Gastroesophageal sphincter (tissue), 4 donors: Measurements from ENCODE around the gene PRDM15. TPM values are rescaled to one million over a fixed set of nuclear protein-coding genes. Genes with fewer than 3 reads are reported as not detected.

Experiments used
- ATAC-seq: fragments of 150-250 bp; one replicate; pipeline ENCODE4 v1.9.1; 2016; ENCODE audit warnings: mild to moderate bottlenecking, moderate library complexity
- H3K27ac ChIP-seq, 4 donors: fragments of 200-600 bp; sonication (generic) in 3 of 4; 1 replicate in 3 of 4; 2 replicates in 1 of 4; pipeline ENCODE4 v1.5.1; 2016 to 2019
- H3K27me3 ChIP-seq: fragments of 200-600 bp; sonication (generic); one replicate; pipeline ENCODE4 v1.5.1; 2019
- H3K36me3 ChIP-seq, 2 donors: fragments of 200-600 bp; sonication (generic); one replicate each; pipeline ENCODE4 v1.5.1; 2019; ENCODE audit warnings: control low read depth in 1 of 2
- H3K4me1 ChIP-seq, 3 donors: fragments of 200-600 bp; sonication (generic); 1 replicate in 2 of 3; 2 replicates in 1 of 3; pipeline ENCODE4 v1.5.1; 2016 to 2019; ENCODE audit warnings: control low read depth in 2 of 3
- H3K4me3 ChIP-seq, 2 donors: fragments of 200-600 bp; sonication (generic); one replicate each; pipeline ENCODE4 v1.5.1; 2019; ENCODE audit warnings: mild to moderate bottlenecking in 1 of 2, moderate library complexity in 1 of 2
- H3K9me3 ChIP-seq, 3 donors: fragments of 200-600 bp; sonication (generic); one replicate each; pipeline ENCODE4 v1.5.1; 2017 to 2019; ENCODE audit warnings: control low read depth in 2 of 3
- CTCF ChIP-seq, 4 experiments: fragments of 200-600 bp in 2 of 4; fragments of 450-650 bp in 2 of 4; sonication (generic) in 1 of 4; IDR thresholded peaks; one replicate each; pipeline ENCODE4 v1.5.1; 2017 to 2019; ENCODE audit warnings: antibody characterized with exemption in 4 of 4, mild to moderate bottlenecking in 2 of 4, moderate library complexity in 2 of 4
- EP300 ChIP-seq: sonication (generic); formaldehyde crosslinking; IDR thresholded peaks from one replicate; pipeline ENCODE4 v1.6.1; 2017; ENCODE audit warnings: antibody characterized with exemption, mild to moderate bottlenecking
- POLR2A ChIP-seq, 2 donors: fragments of 450-650 bp; IDR thresholded peaks; one replicate each; pipeline ENCODE4 v1.6.1; 2017; ENCODE audit warnings: antibody characterized with exemption in 2 of 2, mild to moderate bottlenecking in 2 of 2, moderate library complexity in 1 of 2
- POLR2AphosphoS5 ChIP-seq: sonication (generic); formaldehyde crosslinking; IDR thresholded peaks from one replicate; pipeline ENCODE4 v1.6.1; 2017; ENCODE audit warnings: antibody characterized with exemption
- WGBS, 2 donors: methylation state at CpG; one replicate each; pipeline ENCODE4 v1.1.5; 2018; ENCODE audit warnings: low coverage in 1 of 2; 5-methylcytosine and 5-hydroxymethylcytosine counted together
- total RNA-seq, 4 donors: library from RNA; depleted of rRNA; stranded (reverse); fragments of >200 nt; gene quantifications; one replicate each; pipeline ENCODE4 v1.1.0, GENCODE V29; 2016

The PRDM15 gene
- total RNA-seq, 4 donors from 2014 or later: 2.9 to 8.2 (median 7.2) TPM

GRCh38 chr21:41817877-41818855 is 61.0 kb downstream of the PRDM15 start:
- TF ChIP-seq POLR2A (IDR thresholded peaks at IDR 0.05) (no peak), POLR2AphosphoS5 (no peak), CTCF (IDR thresholded peaks at IDR 0.05) (no peak), EP300 (no peak)
- Histone ChIP-seq H3K27me3 (no peaks in the 10 kb centered on the region), H3K4me1 (peaks cover 0 to 9% (median 3%) of the 10 kb centered on the region in 3 donors), H3K27ac (no peak overlapping the region), H3K9me3 (no peaks in the 10 kb centered on the region), H3K4me3 (no peak overlapping the region), H3K36me3 (peaks cover 0 to 62% of the 10 kb centered on the region in 2 donors)
- no peak for ATAC-seq
- 92% methylated on average over 13 to 17 of the region's 24 CpGs for WGBS, 2 donors

GRCh38 chr21:41817228-41817627 is 61.9 kb downstream of the PRDM15 start:
- no peaks in the 10 kb centered on the region for H3K27me3 ChIP-seq
- H3K4me3 ChIP-seq: no peak overlapping the region
- peak in 2 of 4 experiments; percentile 55 to 61 for TF ChIP-seq CTCF (IDR thresholded peaks at IDR 0.05)
- TF ChIP-seq EP300: no peak
- peaks cover 0 to 9% (median 3%) of the 10 kb centered on the region in 3 donors for H3K4me1 ChIP-seq
- peaks cover 0 to 64% of the 10 kb centered on the region in 2 donors for H3K36me3 ChIP-seq
- WGBS, 2 donors: 7 to 22% methylated on average over 2 of the region's 3 CpGs
- ATAC-seq: peak; percentile 74
- H3K9me3 ChIP-seq: no peaks in the 10 kb centered on the region
- no peak overlapping the region for H3K27ac ChIP-seq

- TF ChIP-seq CTCF (IDR thresholded peaks at IDR 0.05): peak in 3 of 4 experiments; percentile 73 to 86 (median 74)
- no peak for TF ChIP-seq POLR2AphosphoS5
- WGBS, 2 donors: 10 to 67% methylated on average over 1 to 7 of the region's 12 CpGs
Measured at GRCh38 chr21:41816583-41817165, 62.5 kb downstream of the PRDM15 start.

GRCh38 chr21:41815652-41816582 is 63.2 kb downstream of the PRDM15 start:
- Histone ChIP-seq H3K4me3 (no peak overlapping the region), H3K27me3 (no peaks in the 10 kb centered on the region), H3K36me3 (peaks cover 0 to 63% of the 10 kb centered on the region in 2 donors), H3K9me3 (no peaks in the 10 kb centered on the region), H3K27ac (no peak overlapping the region), H3K4me1 (peaks cover 0 to 9% (median 3%) of the 10 kb centered on the region in 3 donors)
- peak; percentile 6 for ATAC-seq
- WGBS, 2 donors: 93 to 100% methylated on average over 7 to 18 of the region's 50 CpGs
- TF ChIP-seq CTCF (IDR thresholded peaks at IDR 0.05) (no peak), EP300 (no peak), POLR2AphosphoS5 (no peak), POLR2A (IDR thresholded peaks at IDR 0.05) (no peak)

More at GRCh38 chr21:41816583-41817165, 62.5 kb downstream of the PRDM15 start:
- Histone ChIP-seq H3K4me1 (peaks cover 0 to 9% (median 3%) of the 10 kb centered on the region in 3 donors), H3K9me3 (no peaks in the 10 kb centered on the region), H3K27me3 (no peaks in the 10 kb centered on the region), H3K36me3 (peaks cover 0 to 63% of the 10 kb centered on the region in 2 donors), H3K27ac (no peak overlapping the region), H3K4me3 (no peak overlapping the region)
- ATAC-seq: peak; percentile 82
